HG02981 (cell line): Measurements from ENCODE around the gene FAM20A.
"Not testable (repeated sequence)": the region's sequence is repeated elsewhere in the genome, so short reads cannot be mapped to it uniquely, and the experiment has no call there.

Experiments used
- ATAC-seq: cut with Tn5 transposase; IDR thresholded peaks from one replicate; pipeline ENCODE4 v1.9.1; 2021; ENCODE audit warnings: mild to moderate bottlenecking, moderate library complexity; ENCODE audit not compliant: unreplicated experiment

Gene FAM20A

GRCh38 chr17:68592682-68593641 lies 8.2 kb downstream of the FAM20A start:
- ATAC-seq: no peak

GRCh38 chr17:68592009-68592408 lies 9.2 kb downstream of the FAM20A start:
- no peak for ATAC-seq

GRCh38 chr17:68591583-68591982 lies 9.6 kb downstream of the FAM20A start:
- no peak for ATAC-seq

- ATAC-seq: no peak
Observed at GRCh38 chr17:68589086-68589485, 12.1 kb downstream of the FAM20A start.

GRCh38 chr17:68588362-68588761 lies 12.8 kb downstream of the FAM20A start:
- ATAC-seq: no peak

DNA sequence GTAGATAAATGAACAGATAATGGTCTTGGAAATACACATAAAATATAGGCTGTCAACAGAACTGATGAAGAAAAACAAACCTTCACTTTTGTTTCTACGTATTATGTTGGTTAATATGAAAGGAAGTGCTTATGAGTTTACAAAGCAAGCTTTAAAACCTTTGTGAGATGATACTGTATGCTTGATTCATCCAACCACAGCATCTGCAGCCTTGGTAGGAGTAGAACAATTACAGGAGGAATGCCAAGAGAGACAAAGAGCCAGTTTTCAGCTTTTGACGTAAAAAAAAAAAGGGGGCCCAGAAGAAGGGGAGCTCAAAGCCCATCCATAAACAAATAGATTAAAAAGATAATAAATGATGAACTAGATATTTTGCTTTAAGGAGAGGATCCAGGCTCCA lies 13.3 kb downstream of the FAM20A start:
- ATAC-seq: no peak

- no peak for ATAC-seq
Observed at GRCh38 chr17:68587026-68587425, 14.1 kb downstream of the FAM20A start.

GRCh38 chr17:68585643-68586042 lies 15.5 kb downstream of the FAM20A start:
- ATAC-seq: no peak

- no peak for ATAC-seq
Observed at GRCh38 chr17:68584581-68585303, 16.4 kb downstream of the FAM20A start.

GRCh38 chr17:68582867-68583266 lies 18.3 kb downstream of the FAM20A start:
- not testable (repeated sequence) for ATAC-seq

DNA sequence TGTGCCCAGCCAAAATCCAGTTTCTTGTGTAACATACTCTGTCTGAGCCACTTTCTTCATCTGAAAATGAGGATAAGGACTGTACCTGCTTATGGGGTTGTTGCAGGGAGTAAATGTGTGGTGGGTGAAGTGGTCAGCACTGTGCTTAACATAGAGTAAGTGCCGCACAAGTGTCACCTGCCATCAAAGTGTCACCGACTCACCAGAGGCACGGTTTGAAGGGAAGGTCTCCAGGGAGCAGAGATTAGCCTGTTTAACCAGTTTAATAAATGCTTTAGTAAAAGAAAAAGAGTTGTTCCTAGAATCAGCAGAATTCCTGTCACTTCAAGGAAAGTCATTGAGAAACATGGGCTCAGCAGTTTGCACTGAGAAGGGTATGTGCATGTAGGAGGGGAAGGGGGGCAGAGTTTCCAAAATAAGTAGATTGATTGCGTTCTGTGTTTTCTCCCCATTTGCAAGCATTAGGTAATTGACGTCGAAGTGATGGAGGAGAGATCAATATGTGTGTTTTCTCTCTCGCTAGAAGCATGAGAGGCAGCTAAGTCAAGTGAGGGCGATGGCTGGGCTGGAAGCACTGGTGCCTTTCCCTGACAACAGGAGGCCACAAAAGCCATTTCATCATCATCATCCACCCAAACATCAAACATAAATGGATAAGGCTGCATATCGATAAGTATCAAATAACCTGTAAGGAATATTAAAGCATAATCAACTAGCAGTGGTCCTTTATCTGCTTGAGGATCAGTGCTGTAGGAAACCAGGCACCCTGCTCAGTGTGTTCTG lies 19.1 kb downstream of the FAM20A start:
- no peak for ATAC-seq

- ATAC-seq: no peak
Observed at GRCh38 chr17:68580236-68580770, 20.9 kb downstream of the FAM20A start.

DNA sequence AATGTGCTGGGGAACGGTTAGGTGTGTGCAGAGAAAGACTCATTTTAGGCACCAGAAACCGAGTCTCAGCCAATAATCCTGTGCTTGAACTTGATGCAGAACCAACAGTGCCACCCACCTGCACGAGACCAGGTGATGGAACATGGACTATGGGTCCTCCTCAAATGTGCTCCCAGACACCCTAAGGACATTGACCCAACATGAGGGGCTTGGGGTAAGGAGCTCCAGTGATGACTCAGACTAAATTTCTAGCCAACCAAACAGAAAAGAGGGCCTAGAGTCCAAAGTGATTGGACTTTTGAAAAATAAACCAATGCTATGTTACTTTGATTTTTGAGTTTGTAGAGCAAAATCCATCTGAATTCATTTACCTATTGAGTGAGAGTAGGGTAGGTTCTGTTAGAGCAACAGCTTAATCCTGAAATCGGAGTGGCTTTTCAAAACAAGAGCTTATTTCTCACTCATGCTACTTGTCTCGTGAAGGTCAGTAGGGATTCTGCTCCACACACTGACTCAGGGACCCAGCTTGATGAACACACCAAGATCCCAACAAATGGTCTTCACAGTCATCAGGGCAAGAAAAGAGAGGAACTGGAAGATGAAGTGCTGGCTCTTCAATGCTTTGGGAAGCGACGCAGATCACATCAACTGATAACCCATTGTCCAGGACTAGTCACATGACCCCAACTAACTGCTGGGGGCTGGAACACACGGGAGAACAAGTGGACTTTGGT lies 21.8 kb downstream of the FAM20A start:
- no peak for ATAC-seq

GRCh38 chr17:68578236-68578635 lies 22.9 kb downstream of the FAM20A start:
- no peak for ATAC-seq

GRCh38 chr17:68577497-68577821 lies 23.7 kb downstream of the FAM20A start:
- ATAC-seq: no peak

DNA sequence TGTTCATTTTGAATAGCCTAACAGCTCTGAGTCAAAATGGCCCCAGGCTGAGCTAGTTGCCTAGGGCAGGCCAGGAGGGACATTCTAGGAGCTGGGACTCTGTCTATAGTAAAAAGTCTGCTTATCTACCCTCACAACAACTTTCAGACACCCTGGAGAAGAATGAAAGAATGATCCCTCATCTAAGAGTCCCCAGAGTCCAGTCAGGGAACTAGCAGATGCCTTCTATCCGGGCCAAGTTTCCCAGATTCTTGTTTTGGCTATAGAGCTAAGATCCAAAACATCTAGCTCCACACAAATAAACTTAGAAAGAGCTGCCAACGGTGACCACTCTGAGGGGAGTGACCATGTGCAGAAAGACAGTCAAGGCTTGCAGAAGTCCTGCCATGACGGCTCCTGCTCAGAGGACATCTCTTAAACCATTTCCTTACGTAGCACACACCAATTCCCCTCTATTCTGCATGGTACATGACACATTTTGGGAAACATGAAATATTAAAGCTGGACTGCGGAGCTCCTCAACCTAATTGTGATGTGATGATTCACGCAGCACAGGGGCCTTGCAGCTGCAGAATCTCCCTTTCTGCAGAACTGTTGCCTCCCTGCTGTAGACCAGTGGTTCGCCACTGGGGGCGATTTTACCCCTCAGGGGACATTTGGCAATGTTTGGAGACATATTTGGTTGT lies 24.2 kb downstream of the FAM20A start:
- ATAC-seq: no peak

GRCh38 chr17:68576137-68576536 lies 25.0 kb downstream of the FAM20A start:
- ATAC-seq: no peak

GRCh38 chr17:68573338-68573737 lies 27.8 kb downstream of the FAM20A start:
- ATAC-seq: no peak

DNA sequence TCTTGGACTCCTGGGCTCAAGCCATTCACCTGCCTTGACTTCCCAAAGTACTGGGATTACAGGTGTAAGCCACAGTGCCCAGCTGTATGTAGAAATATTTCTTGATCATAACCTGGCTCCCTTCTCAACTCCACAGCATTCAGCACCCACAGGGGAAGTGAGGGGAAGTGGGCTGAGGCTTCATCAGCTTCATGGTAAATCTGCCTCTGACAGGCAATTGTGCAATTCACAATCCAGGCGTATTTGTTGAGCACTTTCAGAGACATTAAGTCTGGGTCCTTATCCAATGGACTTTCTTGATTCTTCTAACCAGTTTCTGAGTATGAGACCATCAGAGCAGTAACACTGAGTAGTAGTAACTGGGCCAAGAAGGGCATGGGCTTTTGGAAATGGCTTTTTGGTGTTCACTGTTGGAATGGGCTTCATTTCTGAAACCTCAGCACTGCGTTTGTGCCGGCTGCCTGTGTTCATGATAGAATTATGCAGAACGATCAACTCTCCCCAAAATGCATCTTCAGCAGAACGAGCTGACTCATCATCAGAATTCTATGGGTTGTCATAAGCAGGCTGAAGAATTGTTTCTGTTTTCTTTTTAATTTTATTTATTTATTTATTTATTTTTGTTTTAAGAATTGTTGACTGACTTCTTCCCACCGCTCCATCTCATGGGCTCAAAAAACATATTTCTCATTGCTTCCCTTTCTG lies 28.9 kb downstream of the FAM20A start:
- no peak for ATAC-seq
